Transverse colon (tissue), 4 donors: ENCODE results near the gene CRNN. TPM values are rescaled to one million over a fixed set of nuclear protein-coding genes. Genes with fewer than 3 reads are reported as not detected.

Experiments
- DNase-seq: peaks from one replicate; pipeline ENCODE4 v3.0.0-alpha.2; 2019
- H3K27ac ChIP-seq, 4 donors: fragments of 200-600 bp; sonication (generic); 2 replicates each; pipeline ENCODE4 v1.5.1; 2016 to 2018; ENCODE audit warnings: inconsistent platforms in 4 of 4
- H3K27me3 ChIP-seq: fragments of 200-600 bp; sonication (generic); 2 replicates; pipeline ENCODE4 v1.5.1; 2017; ENCODE audit warnings: inconsistent platforms
- H3K36me3 ChIP-seq, 4 donors: fragments of 200-600 bp; sonication (generic); 2 replicates each; pipeline ENCODE4 v1.5.1; 2017 to 2019; ENCODE audit warnings: inconsistent platforms in 4 of 4
- H3K4me1 ChIP-seq, 4 donors: fragments of 200-600 bp; sonication (generic); 2 replicates each; pipeline ENCODE4 v1.5.1; 2017 to 2020; ENCODE audit warnings: inconsistent platforms in 4 of 4
- H3K4me3 ChIP-seq, 4 donors: fragments of 200-600 bp; sonication (generic); 1 replicate in 1 of 4; 2 replicates in 3 of 4; pipeline versions ENCODE4 v1.5.1 to v1.6.1; 2017 to 2019; ENCODE audit warnings: inconsistent platforms in 4 of 4
- H3K9me3 ChIP-seq, 2 donors: fragments of 200-600 bp; sonication (generic); 2 replicates each; pipeline ENCODE4 v1.5.1; 2017 to 2019; ENCODE audit warnings: inconsistent platforms in 2 of 2
- CTCF ChIP-seq, 5 experiments: fragments of 200-600 bp in 3 of 5; fragments of 450-650 bp in 2 of 5; sonication (generic) in 3 of 5; IDR thresholded peaks; 1 replicate in 2 of 5; 2 replicates in 3 of 5; pipeline ENCODE4 v1.5.1; 2016 to 2017; ENCODE audit warnings: antibody characterized with exemption in 5 of 5, inconsistent platforms in 3 of 5, mild to moderate bottlenecking in 2 of 5, moderate library complexity in 1 of 5
- EP300 ChIP-seq: sonication (generic); formaldehyde crosslinking; IDR thresholded peaks from one replicate; pipeline ENCODE4 v1.6.1; 2017; ENCODE audit warnings: antibody characterized with exemption, low read depth
- POLR2A ChIP-seq: fragments of 450-650 bp; IDR thresholded peaks from one replicate; pipeline ENCODE4 v1.6.1; 2016; ENCODE audit warnings: antibody characterized with exemption, mild to moderate bottlenecking, moderate library complexity
- POLR2AphosphoS5 ChIP-seq, 3 donors: sonication (generic); formaldehyde crosslinking; IDR thresholded peaks; one replicate each; pipeline ENCODE4 v1.6.1; 2016; ENCODE audit warnings: antibody characterized with exemption in 3 of 3
- WGBS, 2 donors: methylation state at CpG; one replicate each; pipeline ENCODE4 v1.1.5; 2018; ENCODE audit warnings: low coverage in 1 of 2; 5-methylcytosine and 5-hydroxymethylcytosine counted together
- in situ Hi-C, 4 donors: fragments of 200-750 bp; cut with MboI; loops; one replicate each; pipeline versions ENCODE4 v1.15.0 to v1.15.1; 2017; ENCODE audit warnings: low sequenced_read_pairs in 3 of 4, low pct_ligation_motif_present in 1 of 4, low pct_unique_long_range_greater_than_20kb in 1 of 4
- intact Hi-C: fragments of 100-400 bp; cut with DNase I; formaldehyde crosslinking; loops from one replicate; pipeline ENCODE4 v1.15.1; 2023; ENCODE audit warnings: low total_unique reads
- total RNA-seq, 4 donors: library from RNA; depleted of rRNA; stranded (reverse); fragments of >200 nt; gene quantifications; one replicate each; pipeline ENCODE4 v1.1.0, GENCODE V29; 2016

The CRNN gene
- total RNA-seq, 4 donors from 2014 or later: not detected

GRCh38 chr1:152397474-152397873, 16.6 kb downstream of the CRNN start:
- TF ChIP-seq POLR2AphosphoS5 (IDR thresholded peaks at IDR 0.05) (no peak), POLR2A (no peak), CTCF (IDR thresholded peaks at IDR 0.05) (no peak), EP300 (no peak)
- H3K27me3 ChIP-seq: no peaks in the 10 kb centered on the region
- H3K9me3 ChIP-seq: no peaks in the 10 kb centered on the region
- no peak overlapping the region for H3K4me3 ChIP-seq
- intact Hi-C loops (no loop called here), in situ Hi-C loops (no loop called here)
- 76 to 92% methylated on average over 2 to 5 of the region's 5 CpGs for WGBS, 2 donors
- no peak for DNase-seq
- no peaks in the 10 kb centered on the region for H3K36me3 ChIP-seq
- H3K27ac ChIP-seq: no peak overlapping the region
- H3K4me1 ChIP-seq: no peaks in the 10 kb centered on the region

- TF ChIP-seq CTCF (IDR thresholded peaks at IDR 0.05) (no peak), POLR2AphosphoS5 (IDR thresholded peaks at IDR 0.05) (no peak), POLR2A (no peak), EP300 (no peak)
- DNase-seq: no peak
- intact Hi-C loops (loop anchor here (2.0 kb wide), 1 partner anchor 71 kb away; no protein-coding TSS in a partner anchor), in situ Hi-C loops (no loop called here)
- Histone ChIP-seq H3K36me3 (no peaks in the 10 kb centered on the region), H3K27me3 (no peaks in the 10 kb centered on the region), H3K4me3 (no peak overlapping the region), H3K27ac (no peak overlapping the region), H3K9me3 (no peaks in the 10 kb centered on the region), H3K4me1 (no peaks in the 10 kb centered on the region)
- WGBS, 2 donors: 42 to 57% methylated on average over 1 of the region's 1 CpG
Observed at GRCh38 chr1:152394151-152394550, 19.9 kb downstream of the CRNN start.

GRCh38 chr1:152392909-152393308, 21.2 kb downstream of the CRNN start:
- 27 to 30% methylated on average over 2 of the region's 2 CpGs for WGBS, 2 donors
- intact Hi-C loops (no loop called here), in situ Hi-C loops (no loop called here)
- Histone ChIP-seq H3K36me3 (no peaks in the 10 kb centered on the region), H3K27me3 (no peaks in the 10 kb centered on the region), H3K4me1 (no peaks in the 10 kb centered on the region), H3K9me3 (no peaks in the 10 kb centered on the region), H3K27ac (no peak overlapping the region), H3K4me3 (no peak overlapping the region)
- no peak for DNase-seq
- TF ChIP-seq POLR2A (no peak), EP300 (no peak)

GRCh38 chr1:152388889-152389288, 25.2 kb downstream of the CRNN start:
- Histone ChIP-seq H3K4me3 (no peak overlapping the region), H3K4me1 (no peaks in the 10 kb centered on the region), H3K27ac (no peak overlapping the region), H3K9me3 (no peaks in the 10 kb centered on the region), H3K36me3 (no peaks in the 10 kb centered on the region), H3K27me3 (no peaks in the 10 kb centered on the region)
- TF ChIP-seq POLR2AphosphoS5 (IDR thresholded peaks at IDR 0.05): no peak
- TF ChIP-seq POLR2A: no peak
- TF ChIP-seq CTCF (IDR thresholded peaks at IDR 0.05): no peak
- TF ChIP-seq EP300: no peak
- 48 to 74% methylated on average over 4 of the region's 4 CpGs for WGBS, 2 donors
- in situ Hi-C loops: no loop called here
- intact Hi-C loops: no loop called here
- DNase-seq: no peak

GRCh38 chr1:152386940-152387339, 27.1 kb downstream of the CRNN start:
- H3K4me1 ChIP-seq: no peaks in the 10 kb centered on the region
- no peak overlapping the region for H3K4me3 ChIP-seq
- H3K27me3 ChIP-seq: no peaks in the 10 kb centered on the region
- H3K9me3 ChIP-seq: no peaks in the 10 kb centered on the region
- H3K27ac ChIP-seq: no peak overlapping the region
- in situ Hi-C loops (no loop called here), intact Hi-C loops (no loop called here)
- no peak for TF ChIP-seq EP300
- 77 to 92% methylated on average over 2 of the region's 2 CpGs for WGBS, 2 donors
- no peaks in the 10 kb centered on the region for H3K36me3 ChIP-seq
- no peak for DNase-seq
